GM21381 (cell line): ENCODE data around the gene SLC8A1.

Source experiments
- ATAC-seq: cut with Tn5 transposase; IDR thresholded peaks from one replicate; pipeline ENCODE4 v1.9.1; 2021; ENCODE audit warnings: mild to moderate bottlenecking, moderate library complexity; ENCODE audit not compliant: unreplicated experiment

SLC8A1 gene

GRCh38 chr2:40428439-40428838, 23.5 kb downstream of the SLC8A1 start:
- ATAC-seq = no peak

DNA sequence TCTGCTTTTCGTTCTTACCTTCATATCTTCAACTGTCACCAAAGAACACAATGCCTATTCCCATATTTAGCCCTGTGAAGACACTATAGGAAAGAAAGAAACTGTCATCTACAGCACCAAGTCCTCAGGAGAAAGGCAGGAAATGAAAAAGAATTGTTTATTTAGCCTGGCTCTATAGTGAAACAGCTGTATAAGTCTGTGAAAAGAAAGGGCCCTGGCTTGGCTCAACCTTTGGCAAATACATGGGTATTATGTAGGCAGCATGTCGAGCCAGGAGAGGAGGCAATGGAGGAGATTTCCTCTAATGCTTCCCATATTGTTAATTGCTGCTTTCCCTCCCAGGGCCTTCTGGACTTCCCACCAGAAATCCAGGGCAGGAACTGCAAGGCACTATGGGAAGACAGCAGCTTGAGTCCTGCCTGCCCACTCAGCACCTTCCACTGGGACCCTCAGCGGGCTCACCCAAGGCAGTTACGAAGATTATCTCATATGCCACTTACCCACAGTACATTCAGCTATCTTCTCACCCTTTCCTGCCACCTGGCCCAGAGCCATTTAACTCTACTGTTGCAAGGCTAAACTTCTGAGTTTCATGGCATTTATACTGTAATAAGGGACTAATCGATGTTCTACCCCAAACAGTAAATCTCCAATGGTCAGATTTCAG, 30.1 kb downstream of the SLC8A1 start:
- no peak for ATAC-seq

DNA sequence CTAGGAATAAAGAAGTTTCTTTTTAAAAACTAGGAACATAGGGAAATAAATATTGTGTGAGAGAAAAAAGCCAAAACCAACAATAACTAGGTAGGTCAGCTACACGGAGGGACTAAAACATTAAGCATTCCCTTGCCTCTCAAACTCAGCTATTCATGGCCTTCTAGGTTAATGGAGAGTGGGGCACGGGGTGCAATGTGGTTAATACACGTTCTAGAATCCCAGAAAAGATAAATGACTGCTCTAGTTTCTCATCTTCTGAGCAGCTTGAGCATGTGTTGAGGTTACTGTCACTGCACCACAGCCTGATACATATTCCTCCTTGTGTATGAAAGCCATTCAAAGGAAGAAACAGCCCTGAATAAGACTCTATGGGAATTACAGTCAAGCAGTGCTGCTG, 31.4 kb downstream of the SLC8A1 start:
- no peak for ATAC-seq

- no peak for ATAC-seq
These were observed 32.5 kb downstream of the SLC8A1 start for GRCh38 chr2:40419364-40419762.

DNA sequence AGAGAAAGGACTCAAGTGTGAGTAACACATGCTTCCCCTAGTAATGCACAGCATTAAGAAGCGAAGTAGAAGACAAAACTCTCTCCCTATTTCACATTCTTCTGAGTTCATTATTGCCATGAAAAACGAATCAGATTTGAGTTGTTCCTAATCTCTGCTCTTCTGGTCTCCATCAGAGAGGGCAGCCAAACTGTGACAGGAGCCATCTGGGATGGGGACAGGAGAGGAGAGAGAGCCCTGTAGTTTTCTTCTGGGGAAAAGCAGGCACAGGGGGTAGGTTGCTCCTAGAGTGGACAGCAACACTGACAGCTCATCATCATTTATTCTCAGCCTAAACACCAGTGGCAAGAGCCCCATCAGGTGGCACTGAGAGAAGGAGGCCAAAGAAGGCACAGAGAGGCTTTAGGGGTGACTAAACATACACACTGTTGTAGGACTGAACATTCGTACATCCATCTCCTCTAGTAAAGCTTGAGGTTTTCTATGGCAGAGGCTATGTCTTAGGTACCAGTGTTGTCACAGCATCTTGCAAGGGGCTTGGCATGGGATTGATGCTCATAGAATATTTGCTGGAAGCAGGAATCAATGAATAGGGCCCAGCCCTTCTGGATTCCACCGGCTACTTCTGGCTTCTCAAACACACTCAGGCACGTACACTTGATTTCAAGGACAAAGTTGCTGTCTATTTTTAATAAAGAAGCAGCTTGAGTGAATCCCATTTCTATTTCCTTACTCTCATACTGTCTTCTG, 33.1 kb downstream of the SLC8A1 start:
- ATAC-seq = no peak

DNA sequence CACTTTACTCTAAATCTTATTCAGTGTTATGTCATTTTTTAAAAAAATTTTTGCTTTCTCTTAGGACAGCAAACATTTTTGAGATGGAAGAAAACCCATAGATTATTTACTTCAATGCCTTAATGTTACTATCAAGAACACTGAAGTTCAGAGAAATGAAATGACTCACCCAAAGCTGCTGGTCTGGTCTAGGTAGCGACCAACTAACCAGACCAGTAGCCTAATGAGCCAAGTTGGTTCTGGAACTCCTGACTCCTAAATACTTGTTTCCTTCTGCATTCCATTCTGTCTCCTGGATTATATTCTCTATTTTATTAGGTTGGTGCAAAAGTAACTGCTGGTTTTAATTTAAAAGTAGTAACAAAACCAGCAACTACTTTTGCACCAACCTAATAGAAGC, 35.4 kb downstream of the SLC8A1 start:
- no peak for ATAC-seq

DNA sequence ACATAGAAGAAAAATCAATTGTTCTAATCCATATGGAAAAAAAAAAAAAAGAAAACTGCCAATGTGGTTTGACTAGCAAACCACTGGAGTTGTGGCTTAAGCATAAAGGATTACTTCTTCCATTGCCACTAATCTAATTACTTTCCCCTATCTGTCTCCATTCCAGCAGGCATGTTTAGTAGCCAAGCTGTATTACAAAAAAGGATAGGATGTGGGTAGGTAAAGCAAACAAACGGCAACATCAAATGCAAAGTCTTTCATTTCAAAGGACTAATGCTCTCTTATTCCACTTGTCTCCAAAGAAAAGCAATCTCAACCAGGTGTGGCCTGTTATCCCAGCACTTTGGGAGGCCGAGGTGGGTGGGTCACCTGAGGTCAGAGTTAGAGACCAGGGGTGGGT, 36.5 kb downstream of the SLC8A1 start:
- ATAC-seq = no peak

DNA sequence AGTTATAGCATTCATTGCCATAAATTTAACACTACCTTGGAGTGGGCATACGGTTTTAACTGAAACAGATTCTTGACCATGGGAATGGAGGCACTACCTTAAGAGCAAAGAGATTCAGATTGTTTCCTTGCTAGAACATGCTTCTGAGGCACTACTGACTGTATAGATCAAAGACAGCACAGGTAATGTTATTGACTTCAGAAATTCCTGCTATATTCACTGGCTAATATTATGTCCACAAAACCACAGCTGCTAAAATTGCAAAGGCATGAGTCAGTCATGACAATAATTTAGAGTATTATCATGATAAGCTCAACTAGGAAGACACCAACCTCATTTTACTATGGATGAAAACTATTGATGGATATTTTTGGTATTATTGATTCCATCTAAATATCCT, 39.4 kb downstream of the SLC8A1 start:
- ATAC-seq = no peak

DNA sequence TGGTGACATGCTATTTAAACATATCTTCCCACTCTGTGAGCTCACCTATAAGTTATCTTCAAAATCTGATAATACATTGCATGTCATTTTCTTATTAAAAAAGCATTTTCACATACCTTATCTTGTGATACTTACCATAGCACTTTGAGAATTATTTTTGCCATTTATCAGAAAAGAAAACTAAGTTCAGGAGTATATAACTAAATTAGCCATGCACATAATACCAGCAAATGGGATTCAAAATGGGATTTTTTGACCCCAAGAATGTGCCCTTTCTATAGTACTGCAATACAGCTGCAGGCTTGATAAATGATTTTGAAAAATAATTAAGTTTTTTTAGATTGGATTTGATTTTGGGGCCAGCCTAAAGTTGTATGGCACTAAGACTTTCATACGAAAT, 41.2 kb downstream of the SLC8A1 start:
- ATAC-seq = no peak

DNA sequence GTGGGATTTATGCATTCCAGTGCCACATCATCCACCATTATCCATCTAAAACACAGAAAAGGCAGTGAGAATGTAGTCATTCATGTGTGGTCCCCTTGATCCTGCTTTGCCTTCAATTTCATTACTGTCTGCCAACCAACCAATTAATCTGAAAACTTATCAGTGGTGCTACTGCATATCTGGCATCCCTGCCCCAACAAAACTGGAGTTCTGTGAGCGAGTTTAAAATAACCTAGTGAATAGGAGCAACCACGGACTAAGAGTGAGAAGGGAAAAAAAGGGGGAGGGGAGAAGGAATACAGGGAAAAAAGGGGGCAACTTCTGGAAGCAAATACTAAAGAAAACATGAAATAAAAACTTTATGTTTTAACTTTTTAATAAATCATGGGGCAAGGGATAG, 42.2 kb downstream of the SLC8A1 start:
- no peak for ATAC-seq

DNA sequence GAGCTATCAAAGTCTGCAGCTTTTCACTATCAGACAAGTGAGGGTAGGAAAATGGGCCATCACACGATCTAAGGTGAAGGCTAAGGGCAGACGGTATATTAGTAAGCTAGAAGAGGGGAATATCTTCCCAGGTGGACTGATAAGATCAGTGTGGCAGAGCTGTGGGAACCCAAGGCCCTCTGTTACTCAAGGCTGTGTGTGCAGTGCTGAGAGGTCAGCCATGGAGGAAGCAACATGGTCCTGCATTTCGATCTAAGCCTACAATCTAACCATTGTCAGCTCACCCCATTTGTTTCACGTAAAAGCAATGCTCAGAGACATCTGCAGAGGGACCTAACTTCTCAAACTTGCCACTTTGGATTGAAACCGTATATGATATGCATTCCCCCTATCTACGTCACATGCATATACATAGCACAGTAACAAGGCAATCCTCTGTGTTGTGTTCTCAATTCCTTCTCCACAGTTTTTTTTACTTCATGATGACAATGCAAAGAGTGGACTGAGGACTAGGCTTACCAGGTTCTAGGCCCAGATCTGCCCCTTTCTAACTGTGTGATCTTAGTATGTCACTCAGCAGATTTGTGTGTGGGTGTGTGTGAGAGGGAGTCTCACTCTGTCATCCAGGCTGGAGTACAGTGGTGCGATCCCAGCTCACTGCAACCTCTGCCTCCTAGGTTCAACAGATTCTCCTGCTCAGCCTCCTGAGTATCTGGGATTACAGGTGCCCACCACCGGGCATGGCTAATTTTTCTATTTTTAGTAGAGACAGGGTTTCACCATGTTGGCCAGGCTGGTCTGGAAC, 45.2 kb downstream of the SLC8A1 start:
- no peak for ATAC-seq

DNA sequence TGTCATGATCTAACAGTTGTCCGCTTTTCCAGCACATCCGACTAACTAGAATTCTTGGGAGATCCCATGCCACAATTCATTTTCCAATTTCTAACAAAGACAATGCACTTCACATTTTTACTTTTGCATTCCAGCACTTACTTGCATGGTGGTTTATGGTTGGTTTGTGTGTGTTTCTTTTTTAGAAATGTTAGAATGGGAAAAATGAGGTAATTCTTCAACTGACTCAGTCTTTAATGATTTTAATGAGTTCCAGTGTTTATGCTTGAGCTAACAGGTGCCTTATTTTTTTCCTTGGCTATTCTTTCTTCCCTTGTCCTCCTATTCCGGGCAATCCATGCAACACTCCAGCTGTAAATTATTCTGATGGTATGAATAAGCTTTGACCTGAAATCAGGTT, 46.4 kb downstream of the SLC8A1 start:
- no peak for ATAC-seq

GRCh38 chr2:40404517-40404916, 47.4 kb downstream of the SLC8A1 start:
- ATAC-seq = peak; percentile 54

DNA sequence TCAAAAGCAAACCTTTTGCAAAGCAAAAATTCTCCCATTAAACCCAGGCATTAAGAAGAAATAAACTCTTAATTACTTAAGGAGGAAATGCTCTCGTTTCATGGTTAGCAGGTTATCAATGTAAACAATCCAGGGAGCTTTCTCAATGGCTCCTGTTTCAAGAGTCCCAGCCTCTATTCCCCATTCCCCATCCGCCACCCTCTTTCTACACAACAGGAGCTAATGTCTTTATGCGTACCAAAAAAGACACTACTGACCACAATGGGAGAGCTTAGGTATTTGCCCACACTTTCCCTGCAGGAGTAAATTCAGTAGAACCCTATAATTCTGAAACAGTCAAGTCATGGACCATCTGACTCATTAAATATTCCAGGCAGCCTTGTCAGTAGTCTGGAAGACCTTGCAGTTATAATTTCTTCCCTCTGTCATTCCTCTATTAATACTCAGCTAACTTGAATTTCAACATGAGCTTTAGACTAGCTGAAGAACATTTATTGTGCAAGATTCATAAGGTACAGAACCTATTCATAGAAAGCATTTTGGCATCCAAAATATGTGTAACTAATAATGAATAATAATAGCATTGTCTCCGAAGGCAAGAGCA, 48.6 kb downstream of the SLC8A1 start:
- no peak for ATAC-seq

- no peak for ATAC-seq
These were observed 50.0 kb downstream of the SLC8A1 start for GRCh38 chr2:40401896-40402295.

- ATAC-seq = no peak
These were observed 51.4 kb downstream of the SLC8A1 start for GRCh38 chr2:40400336-40400953.

DNA sequence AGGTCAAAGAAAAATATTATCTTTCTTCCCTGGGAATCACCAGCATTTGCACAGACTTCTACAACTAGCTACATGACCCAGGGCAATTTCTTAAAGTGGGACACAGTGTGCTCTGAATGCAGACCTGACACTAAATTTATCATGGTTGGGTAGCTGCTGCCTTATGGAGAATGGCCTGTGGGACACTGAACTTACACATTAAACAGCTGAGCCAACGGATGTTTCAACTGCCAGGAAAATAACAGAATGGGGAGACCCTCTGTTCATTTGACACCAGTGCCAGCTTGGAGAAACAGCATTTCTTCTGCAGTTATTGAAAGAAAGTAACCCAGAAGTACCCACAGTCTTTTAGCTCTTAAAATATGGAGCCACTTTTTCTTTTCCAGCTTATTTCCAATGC, 54.1 kb downstream of the SLC8A1 start:
- ATAC-seq = no peak

DNA sequence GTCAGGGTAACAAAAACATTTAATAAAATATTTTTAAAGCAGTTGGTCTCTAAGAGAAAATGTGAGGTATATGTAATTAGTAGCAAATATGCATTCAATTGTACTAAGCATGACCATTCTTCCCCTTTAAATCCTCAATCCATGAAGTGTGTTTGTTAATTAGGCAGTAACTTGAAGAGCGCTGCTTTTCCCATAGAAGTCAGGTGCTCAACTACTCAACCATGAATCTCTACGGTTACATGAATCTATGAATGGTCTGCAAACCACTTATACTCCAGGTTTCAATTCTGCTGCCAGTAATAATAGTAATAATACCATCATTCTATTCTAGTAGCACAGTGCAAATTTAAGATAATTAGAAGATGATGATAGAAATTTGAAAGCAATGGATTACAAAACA, 55.8 kb downstream of the SLC8A1 start:
- no peak for ATAC-seq

DNA sequence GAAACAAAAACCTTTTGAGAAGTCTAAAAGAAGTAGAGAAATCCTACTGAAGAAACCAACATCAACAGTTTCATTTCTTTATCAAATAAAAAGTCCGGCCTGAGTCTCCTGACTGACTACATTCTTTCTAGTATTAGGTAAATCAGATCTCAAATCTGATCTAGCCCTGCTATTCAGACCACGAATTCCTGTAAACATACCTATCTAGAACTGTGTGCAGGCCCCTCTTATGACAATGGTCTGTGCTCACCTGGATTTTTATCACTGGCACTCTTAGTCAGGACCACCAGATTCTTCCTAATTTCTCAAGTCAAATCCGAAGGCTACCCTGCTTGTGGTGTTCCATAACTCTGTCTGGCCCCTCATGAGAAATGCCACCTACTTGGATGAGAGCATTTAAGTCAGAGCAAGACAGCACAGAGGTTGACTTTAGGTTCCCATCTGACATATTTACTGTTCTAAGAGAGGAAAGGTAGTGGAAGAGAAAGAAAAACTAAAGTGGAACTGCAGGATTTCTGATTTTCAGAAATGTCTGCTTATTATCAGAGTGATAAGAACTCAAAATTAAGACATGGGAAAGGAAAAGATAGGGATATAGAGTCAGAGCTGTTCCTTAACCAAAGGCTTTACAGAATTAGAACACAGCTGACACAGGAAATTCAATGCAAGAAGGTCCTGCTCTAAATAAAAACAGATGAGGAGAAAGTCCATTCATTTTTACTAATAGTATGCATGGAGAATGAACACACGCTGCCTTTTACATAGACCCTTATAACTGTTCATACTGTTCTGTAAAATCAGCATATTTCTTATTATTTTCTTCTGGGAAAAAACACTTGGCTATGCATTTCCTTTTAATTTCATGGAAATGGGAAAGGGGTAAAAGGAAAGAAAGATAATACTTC, 56.5 kb downstream of the SLC8A1 start:
- ATAC-seq = no peak

- ATAC-seq = no peak
These were observed 57.3 kb downstream of the SLC8A1 start for GRCh38 chr2:40394597-40394996.
